Measurements from ENCODE around the gene CYFIP2. TPM values are rescaled to one million over a fixed set of nuclear protein-coding genes. Genes with fewer than 3 reads are reported as not detected.

The CYFIP2 gene
- total RNA-seq, 4 donors from 2014 or later, result 46.5 to 155 (median 57.2) TPM

DNA sequence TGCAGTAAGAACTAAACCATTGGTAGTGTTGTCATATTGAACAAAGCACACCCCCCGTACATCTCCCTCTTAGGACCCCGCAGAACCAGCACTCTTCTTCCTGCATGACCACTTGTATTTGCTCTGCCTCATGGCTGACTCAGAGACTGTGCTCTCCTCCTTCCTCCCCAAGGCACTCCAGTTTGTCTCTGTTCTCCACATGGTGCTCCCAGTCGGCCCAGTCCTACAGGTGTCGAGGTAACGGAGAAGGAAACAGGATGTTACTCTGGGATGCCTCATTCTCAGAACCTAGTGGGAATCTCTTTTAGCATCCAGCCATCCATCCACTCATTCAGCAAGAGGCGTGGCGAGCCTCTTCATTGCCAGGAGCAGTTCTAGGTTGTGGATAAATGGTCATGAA is 97.1 kb downstream of the CYFIP2 start:
- peaks cover 0 to 4% (median 0%) of the 10 kb centered on the region in 3 donors for H3K36me3 ChIP-seq
- H3K4me3 ChIP-seq, result no peak overlapping the region
- no peaks in the 10 kb centered on the region for H3K9me3 ChIP-seq
- H3K27me3 ChIP-seq, result no peaks in the 10 kb centered on the region
- no peak for DNase-seq
- no peaks in the 10 kb centered on the region for H3K4me1 ChIP-seq
- H3K27ac ChIP-seq, result no peak overlapping the region
- TF ChIP-seq POLR2A (IDR thresholded peaks at IDR 0.05), result no peak
- TF ChIP-seq, protein P1, sequence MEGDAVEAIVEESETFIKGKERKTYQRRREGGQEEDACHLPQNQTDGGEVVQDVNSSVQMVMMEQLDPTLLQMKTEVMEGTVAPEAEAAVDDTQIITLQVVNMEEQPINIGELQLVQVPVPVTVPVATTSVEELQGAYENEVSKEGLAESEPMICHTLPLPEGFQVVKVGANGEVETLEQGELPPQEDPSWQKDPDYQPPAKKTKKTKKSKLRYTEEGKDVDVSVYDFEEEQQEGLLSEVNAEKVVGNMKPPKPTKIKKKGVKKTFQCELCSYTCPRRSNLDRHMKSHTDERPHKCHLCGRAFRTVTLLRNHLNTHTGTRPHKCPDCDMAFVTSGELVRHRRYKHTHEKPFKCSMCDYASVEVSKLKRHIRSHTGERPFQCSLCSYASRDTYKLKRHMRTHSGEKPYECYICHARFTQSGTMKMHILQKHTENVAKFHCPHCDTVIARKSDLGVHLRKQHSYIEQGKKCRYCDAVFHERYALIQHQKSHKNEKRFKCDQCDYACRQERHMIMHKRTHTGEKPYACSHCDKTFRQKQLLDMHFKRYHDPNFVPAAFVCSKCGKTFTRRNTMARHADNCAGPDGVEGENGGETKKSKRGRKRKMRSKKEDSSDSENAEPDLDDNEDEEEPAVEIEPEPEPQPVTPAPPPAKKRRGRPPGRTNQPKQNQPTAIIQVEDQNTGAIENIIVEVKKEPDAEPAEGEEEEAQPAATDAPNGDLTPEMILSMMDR (IDR thresholded peaks at IDR 0.05), result no peak

DNA sequence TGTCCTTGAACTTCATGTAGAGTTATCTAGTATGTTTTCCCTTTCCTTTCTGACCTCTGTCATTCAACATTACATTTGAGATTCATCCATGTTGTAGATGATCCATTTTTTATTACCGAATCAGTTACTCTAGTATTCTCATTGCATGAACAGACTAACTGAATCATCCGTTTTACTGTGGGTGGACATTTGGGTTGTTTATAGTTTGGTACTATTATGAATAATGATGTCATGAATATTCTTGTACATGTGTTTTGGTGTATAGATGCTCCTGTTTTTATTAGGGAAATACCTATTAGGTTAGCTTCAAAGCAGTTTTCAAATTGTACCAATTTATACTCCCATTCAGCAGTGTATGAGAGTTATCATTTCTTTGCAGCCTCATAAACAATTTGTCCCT is 99.8 kb downstream of the CYFIP2 start:
- H3K36me3 ChIP-seq, result peaks cover 0 to 4% (median 0%) of the 10 kb centered on the region in 3 donors
- TF ChIP-seq POLR2A (IDR thresholded peaks at IDR 0.05), result no peak
- TF ChIP-seq, protein P1 (IDR thresholded peaks at IDR 0.05), result no peak
- H3K4me1 ChIP-seq, result no peaks in the 10 kb centered on the region
- H3K27me3 ChIP-seq, result no peaks in the 10 kb centered on the region
- H3K4me3 ChIP-seq, result no peak overlapping the region
- no peak for DNase-seq
- H3K9me3 ChIP-seq, result no peaks in the 10 kb centered on the region
- H3K27ac ChIP-seq, result no peak overlapping the region

DNA sequence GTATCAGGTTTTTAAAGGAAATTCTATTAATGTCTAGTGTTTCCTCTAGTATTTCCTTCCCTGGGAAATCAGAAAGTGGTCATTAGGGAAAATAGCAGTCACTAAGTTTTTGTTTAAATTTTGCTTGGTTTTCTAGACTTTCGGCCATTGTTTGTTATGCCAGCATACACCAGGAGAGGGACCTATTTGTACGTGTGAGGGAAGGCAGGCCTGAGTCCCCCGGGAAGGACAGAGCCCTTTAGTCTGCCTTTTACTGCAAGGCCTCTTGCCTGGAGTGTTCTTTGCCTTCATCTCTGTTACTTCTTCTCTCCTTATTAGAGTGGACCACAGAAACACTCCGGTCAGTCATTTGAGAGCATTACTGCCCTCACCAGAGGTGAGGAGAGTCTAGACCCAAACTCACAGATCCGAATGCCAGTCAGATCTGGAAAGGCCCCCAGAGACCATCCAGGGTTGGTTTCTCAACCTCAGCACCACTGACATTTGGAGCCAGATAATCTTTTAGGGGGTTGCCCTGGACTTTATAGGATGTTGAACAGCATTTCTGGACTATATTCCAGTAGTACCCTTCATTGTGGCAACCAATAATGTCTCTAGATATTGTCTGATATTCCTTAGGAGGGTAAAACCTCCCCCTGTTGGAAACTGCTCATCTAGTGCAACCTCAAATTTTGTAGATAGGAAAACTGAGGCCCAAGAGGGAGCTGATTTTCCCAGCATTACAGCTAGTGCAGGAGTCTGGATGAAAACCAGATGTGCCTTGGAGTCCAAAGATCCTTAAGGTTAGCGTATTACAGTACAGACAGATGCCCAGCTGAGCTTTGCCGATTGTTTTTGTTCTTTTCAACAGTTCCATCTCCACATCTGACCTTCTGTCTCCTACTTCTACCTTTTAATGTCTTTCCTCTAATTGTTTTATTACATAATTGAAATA is 101.1 kb downstream of the CYFIP2 start:
- Histone ChIP-seq H3K9me3 (no peaks in the 10 kb centered on the region), H3K27me3 (no peaks in the 10 kb centered on the region), H3K36me3 (no peaks in the 10 kb centered on the region), H3K4me1 (no peaks in the 10 kb centered on the region), H3K4me3 (no peak overlapping the region), H3K27ac (peak overlapping the region in 1 of 4 donors; percentile 44)
- TF ChIP-seq, protein P1 (IDR thresholded peaks at IDR 0.05), result peak in 3 of 6 experiments; percentile 7 to 16 (median 14)
- TF ChIP-seq POLR2A (IDR thresholded peaks at IDR 0.05), result no peak
- DNase-seq, result no peak

DNA sequence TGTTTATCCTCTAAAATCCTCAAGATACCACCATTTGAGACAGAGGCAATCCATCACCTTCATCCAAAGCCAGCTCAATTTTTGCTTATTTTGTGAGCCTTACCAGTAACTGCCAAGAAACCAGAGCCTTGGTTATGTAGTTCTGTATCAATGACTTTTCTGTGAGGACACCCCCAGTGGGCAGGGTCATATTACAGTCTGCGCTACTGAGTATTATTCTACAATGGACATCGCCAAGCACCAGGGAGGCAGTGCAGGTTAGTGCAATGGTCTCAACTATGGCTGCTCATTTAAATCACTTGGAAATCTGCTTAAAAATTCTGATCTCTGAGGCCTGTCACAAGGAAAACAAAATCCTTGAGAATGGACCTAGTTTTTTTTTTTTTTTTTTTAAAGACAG is 103.6 kb downstream of the CYFIP2 start:
- H3K27me3 ChIP-seq, result no peaks in the 10 kb centered on the region
- H3K9me3 ChIP-seq, result no peaks in the 10 kb centered on the region
- H3K27ac ChIP-seq, result peak overlapping the region in 1 of 4 donors; percentile 70
- no peak for DNase-seq
- no peaks in the 10 kb centered on the region for H3K4me1 ChIP-seq
- no peaks in the 10 kb centered on the region for H3K36me3 ChIP-seq
- TF ChIP-seq POLR2A (IDR thresholded peaks at IDR 0.05), result no peak
- TF ChIP-seq, protein P1 (IDR thresholded peaks at IDR 0.05), result no peak
- no peak overlapping the region for H3K4me3 ChIP-seq

DNA sequence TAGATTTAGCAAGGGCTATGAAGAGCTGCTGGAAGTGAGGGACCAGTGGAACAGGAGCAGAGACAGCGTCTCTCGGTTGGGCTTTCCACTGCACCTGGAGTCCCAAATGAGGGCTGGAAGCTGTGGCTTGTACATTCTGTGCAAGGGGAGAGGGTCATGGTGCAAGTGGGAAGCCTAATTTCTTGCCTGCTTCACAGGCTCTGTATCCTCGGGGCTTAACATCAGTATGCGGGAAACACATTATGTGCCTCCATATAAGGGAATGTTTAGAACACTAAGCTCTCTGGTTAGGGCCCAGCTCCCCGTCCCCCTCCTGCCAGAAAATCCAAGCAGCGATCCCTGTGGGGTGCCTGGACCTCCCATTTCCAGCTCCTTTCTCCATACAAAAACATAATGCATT is 105.0 kb downstream of the CYFIP2 start:
- Histone ChIP-seq H3K36me3 (no peaks in the 10 kb centered on the region), H3K9me3 (no peaks in the 10 kb centered on the region), H3K4me3 (no peak overlapping the region), H3K27ac (peak overlapping the region in 1 of 4 donors; percentile 70), H3K4me1 (no peaks in the 10 kb centered on the region), H3K27me3 (no peaks in the 10 kb centered on the region)
- TF ChIP-seq POLR2A (IDR thresholded peaks at IDR 0.05), result no peak
- TF ChIP-seq, protein P1 (IDR thresholded peaks at IDR 0.05), result no peak
- no peak for DNase-seq

Data from Peyer's patch (tissue), 4 donors.